Adipose tissue (tissue), 3 donors: ENCODE data around the gene TTN. TPM values are rescaled to one million over a fixed set of nuclear protein-coding genes. Genes with fewer than 3 reads are reported as not detected.
"Not testable (repeated sequence)": the region's sequence is repeated elsewhere in the genome, so short reads cannot be mapped to it uniquely, and the experiment has no call there.

Source experiments
- H3K27ac ChIP-seq: one replicate; pipeline ENCODE4 v1.5.1; 2013; ENCODE audit warnings: low read depth, low read length
- WGBS, 3 donors: extraction: QIAGEN DNeasy Blood & Tissue Kit; methylation state at CpG; one replicate each; pipeline ENCODE4 v1.1.7; 2013; 5-methylcytosine and 5-hydroxymethylcytosine counted together
- polyA plus RNA-seq, 3 donors: library from polyadenylated mRNA; stranded (reverse); fragments of 200-250 nt; gene quantifications; one replicate each; pipeline ENCODE4 v1.2.3, GENCODE V29; 2013
- donor health status: healthy with polysubstance abuse.
- donor health status: Bipolar disorder and iron deficiency.
- donor health status: healthy.

Gene TTN
- polyA plus RNA-seq, 3 donors: 0.03 to 1.9 (median 0.18) TPM

GRCh38 chr2:178702361-178702760 is 104.9 kb downstream of the TTN start:
- H3K27ac ChIP-seq: no peak overlapping the region
- WGBS, 3 donors: 88 to 90% (median 89%) methylated on average over 6 of the region's 6 CpGs

DNA sequence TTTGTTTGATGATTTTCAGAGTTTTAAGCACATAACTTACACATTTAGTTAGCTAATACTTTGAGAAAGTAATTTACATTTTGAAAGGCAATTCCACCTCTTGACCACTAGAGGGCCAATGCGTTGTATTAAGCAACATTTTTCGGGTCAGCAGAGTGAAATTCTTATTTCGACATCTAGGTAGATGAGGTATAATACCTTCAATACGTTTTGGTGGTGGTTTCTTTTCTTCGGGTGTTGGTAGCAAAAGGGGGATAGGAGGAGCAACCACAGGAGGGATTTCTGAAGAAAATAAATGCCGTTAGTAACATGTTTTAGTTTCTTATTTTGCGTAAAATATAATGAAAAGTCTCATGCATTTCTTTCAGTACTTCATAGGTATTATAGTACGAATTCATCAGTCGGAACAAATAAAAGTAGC is 106.3 kb downstream of the TTN start:
- WGBS, 3 donors: 54 to 62% (median 58%) methylated on average over 9 of the region's 9 CpGs
- no peak overlapping the region for H3K27ac ChIP-seq

DNA sequence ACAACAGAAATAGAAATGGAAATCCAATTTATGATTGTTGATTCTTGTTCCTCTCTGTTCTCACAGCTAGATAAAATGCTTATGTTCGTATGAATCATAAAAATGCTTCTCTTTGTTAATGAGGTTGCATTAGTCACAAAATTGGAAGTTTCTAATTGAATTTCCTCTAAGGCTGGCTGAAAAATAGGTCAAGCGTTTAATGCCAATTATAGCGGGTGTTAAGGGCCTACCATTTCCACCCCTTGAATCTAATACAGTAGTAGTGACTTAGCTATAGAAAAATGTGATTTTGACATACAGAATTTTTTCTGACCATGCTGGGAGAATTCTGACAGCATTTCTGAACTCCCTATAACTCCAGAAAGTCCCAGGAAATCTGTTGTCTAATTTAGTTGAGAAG is 107.1 kb downstream of the TTN start:
- 86 to 95% (median 94%) methylated on average over 3 of the region's 3 CpGs for WGBS, 3 donors
- no peak overlapping the region for H3K27ac ChIP-seq

- no peak overlapping the region for H3K27ac ChIP-seq
- 83 to 87% (median 85%) methylated on average over 2 of the region's 2 CpGs for WGBS, 3 donors
These were observed 114.4 kb downstream of the TTN start for GRCh38 chr2:178692845-178693244.

- 63 to 86% (median 73%) methylated on average over 1 of the region's 1 CpG for WGBS, 3 donors
- H3K27ac ChIP-seq: no peak overlapping the region
These were observed 117.4 kb downstream of the TTN start for GRCh38 chr2:178689808-178690207.

GRCh38 chr2:178683877-178684276 is 123.3 kb downstream of the TTN start:
- no peak overlapping the region for H3K27ac ChIP-seq
- 59 to 77% (median 60%) methylated on average over 1 of the region's 1 CpG for WGBS, 3 donors

DNA sequence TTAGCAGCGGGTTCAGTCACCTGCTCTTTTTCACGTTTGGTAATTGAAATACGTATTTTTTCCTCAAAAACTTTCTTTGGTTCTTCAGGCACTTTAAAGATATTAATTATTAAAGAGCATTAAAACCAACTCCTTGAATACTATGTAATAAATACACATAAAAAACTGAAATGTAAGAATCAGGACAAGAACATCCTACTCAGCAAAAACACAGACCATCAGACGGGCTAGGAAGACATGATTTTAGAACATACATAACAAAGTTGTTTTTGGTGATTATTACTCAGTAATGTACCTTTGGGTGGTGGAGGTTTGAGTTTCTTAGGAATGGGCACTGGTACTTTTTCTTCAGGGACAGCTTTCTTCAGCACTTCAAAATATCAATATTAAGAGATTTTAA is 126.1 kb downstream of the TTN start:
- 79 to 85% (median 84%) methylated on average over 4 of the region's 4 CpGs for WGBS, 3 donors
- no peak overlapping the region for H3K27ac ChIP-seq

DNA sequence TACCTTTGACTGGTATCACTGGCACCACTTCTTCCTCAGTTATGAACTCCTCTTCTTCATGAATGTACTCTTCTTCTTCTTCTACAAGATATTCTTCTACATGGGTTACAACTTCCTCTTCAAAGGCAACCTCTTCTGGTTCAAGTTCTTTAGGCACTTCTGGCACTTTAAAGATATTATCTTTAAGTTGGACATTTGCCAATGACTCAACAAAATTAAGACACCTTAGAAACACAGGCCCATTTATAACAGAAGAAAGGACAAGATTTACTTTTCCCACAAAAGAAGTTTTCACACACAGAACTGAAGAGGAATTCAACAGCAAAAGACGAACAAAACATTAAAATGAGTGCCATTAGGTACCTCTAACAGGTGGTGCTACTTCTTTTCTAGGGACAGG is 127.3 kb downstream of the TTN start:
- 80 to 84% (median 83%) methylated on average over 1 of the region's 1 CpG for WGBS, 3 donors
- H3K27ac ChIP-seq: no peak overlapping the region

- 44 to 75% (median 46%) methylated on average over 2 of the region's 2 CpGs for WGBS, 3 donors
- H3K27ac ChIP-seq: no peak overlapping the region
These were observed 129.6 kb downstream of the TTN start for GRCh38 chr2:178677599-178677998.

GRCh38 chr2:178676046-178676445 is 131.2 kb downstream of the TTN start:
- WGBS, 3 donors: 88 to 95% (median 95%) methylated on average over 5 of the region's 5 CpGs
- H3K27ac ChIP-seq: no peak overlapping the region

GRCh38 chr2:178674122-178674521 is 133.1 kb downstream of the TTN start:
- H3K27ac ChIP-seq: no peak overlapping the region
- WGBS, 3 donors: 82 to 94% (median 89%) methylated on average over 4 of the region's 4 CpGs

DNA sequence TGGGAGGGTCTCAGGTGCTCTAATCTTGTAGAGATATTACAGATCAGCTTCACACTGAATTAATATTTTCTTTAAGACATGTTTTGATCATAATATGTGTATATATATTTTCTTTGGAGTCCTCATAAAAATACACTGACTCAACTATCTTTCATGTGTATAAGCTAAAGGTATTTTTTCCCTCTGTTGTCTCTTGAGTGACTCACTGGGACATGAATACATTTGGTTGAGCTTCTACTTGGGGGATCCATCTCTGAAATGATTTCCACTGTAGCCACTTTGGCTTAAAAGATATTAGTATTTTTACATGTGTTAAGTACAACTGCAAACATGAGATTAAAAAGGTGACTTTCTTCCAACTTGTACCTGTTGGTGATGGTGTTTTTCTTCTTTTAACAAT is 140.8 kb downstream of the TTN start:
- H3K27ac ChIP-seq: no peak overlapping the region

DNA sequence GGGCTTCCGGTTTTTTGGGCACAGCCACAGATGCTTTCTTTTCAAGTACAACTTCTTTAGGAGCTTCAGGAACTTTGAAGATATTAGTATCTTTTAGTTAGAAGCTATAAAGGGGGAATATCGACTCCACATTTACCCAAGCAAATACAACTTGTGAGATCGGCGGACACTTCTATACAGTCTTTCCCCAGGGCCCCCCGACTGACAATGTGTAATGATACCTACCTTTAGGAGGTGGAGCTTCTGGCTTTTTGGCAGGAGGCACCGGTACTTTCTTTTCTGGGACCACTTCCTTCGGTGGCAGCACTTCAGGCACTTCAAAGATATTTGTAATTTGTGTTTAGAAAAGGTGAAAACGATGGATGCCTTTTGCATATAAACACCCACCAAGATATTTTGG is 148.7 kb downstream of the TTN start:
- not testable (repeated sequence) for H3K27ac ChIP-seq
- WGBS, 3 donors: 57 to 98% (median 72%) methylated on average over 2 of the region's 8 CpGs

DNA sequence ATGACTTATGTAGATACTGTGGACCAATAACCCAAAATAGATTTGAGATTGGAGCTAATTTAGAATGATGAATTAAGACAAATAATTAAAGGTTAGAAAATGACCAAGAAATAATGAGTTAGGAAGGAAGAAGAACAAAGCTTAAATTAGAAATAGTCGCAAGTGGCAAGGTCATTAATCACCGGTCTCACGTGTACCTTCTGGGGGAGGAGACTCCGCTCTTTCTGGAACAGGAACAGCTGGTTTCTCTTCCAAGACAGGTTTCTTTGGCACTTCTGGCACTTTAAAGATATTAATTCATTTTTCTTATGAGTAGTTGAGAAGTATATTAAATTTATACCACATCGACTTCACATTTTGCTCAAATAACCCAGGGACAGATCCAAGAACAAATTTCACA is 156.7 kb downstream of the TTN start:
- 36 to 72% (median 64%) methylated on average over 5 of the region's 5 CpGs for WGBS, 3 donors

DNA sequence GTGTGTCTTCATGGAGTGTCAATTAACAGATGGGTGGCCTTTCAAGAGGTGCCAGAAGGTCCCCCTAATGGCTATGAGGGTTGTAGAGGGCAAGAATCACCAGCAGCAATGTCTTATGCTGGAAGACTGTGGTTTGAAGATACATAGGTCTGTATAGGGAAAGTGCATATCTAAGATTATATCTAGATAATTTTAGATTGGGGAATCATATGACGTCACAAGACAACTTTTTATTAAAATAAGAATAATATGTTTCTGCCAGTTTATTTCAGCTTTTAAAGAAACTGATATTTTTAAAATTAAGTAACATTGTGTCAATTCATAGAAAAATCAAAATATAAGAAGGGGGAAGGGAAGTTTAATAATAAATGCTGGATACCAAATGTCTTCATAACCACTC is 162.3 kb downstream of the TTN start:
- no peak overlapping the region for H3K27ac ChIP-seq
- 80 to 88% (median 84%) methylated on average over 1 of the region's 1 CpG for WGBS, 3 donors

More for the DNA sequence above, 156.7 kb downstream of the TTN start:
- no peak overlapping the region for H3K27ac ChIP-seq

DNA sequence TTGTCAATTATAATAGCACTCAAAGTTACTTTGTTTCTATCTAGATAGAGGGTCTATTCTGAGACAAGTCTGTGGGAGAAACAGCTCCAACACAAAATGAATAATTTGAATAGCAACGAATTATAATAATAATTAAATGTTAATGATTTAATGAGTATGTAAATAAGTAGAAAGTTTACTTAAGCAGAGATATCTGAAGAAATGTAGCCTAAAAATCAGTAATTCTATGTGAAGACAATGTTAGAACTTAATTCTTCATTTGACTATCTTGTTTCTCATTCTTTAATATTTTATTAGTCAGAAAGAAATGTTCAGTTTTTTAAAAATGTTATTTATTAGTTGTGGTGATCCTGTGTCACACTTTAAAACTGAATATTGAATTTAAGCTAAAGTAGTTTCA is 165.7 kb downstream of the TTN start:
- WGBS, 3 donors: 27 to 51% (median 34%) methylated on average over 1 of the region's 1 CpG
- no peak overlapping the region for H3K27ac ChIP-seq

- H3K27ac ChIP-seq: no peak overlapping the region
- WGBS, 3 donors: 88 to 97% (median 90%) methylated on average over 11 of the region's 11 CpGs
These were observed 171.3 kb downstream of the TTN start for GRCh38 chr2:178635897-178636296.

DNA sequence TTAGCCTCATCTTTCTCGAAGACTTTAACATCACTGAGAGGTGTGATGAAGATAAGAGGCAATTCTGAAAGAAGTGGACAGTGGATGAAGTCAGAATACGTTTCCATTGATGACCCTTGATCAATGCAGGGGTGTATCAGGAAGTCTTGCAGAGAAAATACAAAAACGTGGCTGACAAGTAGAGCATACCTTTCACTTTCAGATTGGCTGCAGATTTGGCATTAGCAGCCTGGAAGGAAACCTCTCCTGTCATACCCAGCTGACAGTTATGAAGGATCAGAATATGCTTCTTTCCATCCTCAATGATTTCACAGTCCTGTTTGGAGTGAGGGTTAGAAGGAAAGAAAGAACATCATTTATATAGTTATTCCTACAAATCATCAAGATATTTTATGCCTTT is 174.5 kb downstream of the TTN start:
- WGBS, 3 donors: 57 to 62% (median 59%) methylated on average over 3 of the region's 3 CpGs
- H3K27ac ChIP-seq: no peak overlapping the region

- 91 to 95% (median 95%) methylated on average over 5 of the region's 5 CpGs for WGBS, 3 donors
- no peak overlapping the region for H3K27ac ChIP-seq
These were observed 176.6 kb downstream of the TTN start for GRCh38 chr2:178630581-178630980.

DNA sequence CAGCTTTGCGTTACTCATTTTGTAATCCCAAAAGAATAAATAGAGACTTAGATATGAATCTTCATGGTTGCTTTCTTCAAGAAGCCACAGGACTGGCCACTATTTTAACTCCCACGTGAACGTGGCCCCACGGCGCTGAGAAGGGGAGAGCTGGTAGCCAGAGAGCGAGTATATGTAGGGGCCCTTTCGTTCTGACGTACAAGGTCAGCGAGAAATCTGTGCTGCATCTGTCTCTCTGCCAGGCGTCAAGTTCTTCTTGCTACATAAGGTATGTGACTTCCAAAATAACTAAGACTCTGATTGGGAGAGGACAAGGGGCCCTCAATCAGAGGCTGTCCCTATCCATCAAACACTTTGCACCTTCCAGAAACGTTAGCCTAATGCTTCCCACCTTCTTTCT is 177.8 kb downstream of the TTN start:
- H3K27ac ChIP-seq: no peak overlapping the region
- 87 to 91% (median 88%) methylated on average over 11 of the region's 11 CpGs for WGBS, 3 donors

DNA sequence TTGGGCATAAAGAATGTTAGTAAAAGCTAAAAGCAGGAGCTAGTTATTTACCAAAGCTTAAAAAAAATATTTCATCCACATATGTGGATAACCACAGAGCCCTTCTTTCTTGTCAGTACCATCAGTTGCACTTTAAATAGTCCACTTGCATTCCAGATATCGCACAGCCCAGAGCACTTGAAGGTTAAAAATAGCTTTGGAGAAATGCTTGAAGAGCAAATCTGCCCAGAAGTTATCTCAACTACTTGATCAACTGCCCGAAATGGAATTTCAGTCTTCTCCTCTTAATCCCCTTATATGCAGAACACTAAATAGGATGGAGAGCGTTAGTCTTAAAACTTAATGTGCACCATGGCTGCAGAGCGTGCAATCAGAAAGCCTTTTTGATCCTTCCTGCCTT is 178.6 kb downstream of the TTN start:
- no peak overlapping the region for H3K27ac ChIP-seq

More for the DNA sequence above, 178.6 kb downstream of the TTN start:
- 73 to 79% (median 74%) methylated on average over 4 of the region's 4 CpGs for WGBS, 3 donors
